Activated CD8-positive, alpha-beta memory T cell treated with anti-CD3 and anti-CD28 coated beads for 36 hours (primary cell): Measurements from ENCODE around the gene RGMA. TPM values are rescaled to one million over a fixed set of nuclear protein-coding genes. Genes with fewer than 3 reads are reported as not detected.
"Not testable (repeated sequence)": the region's sequence is repeated elsewhere in the genome, so short reads cannot be mapped to it uniquely, and the experiment has no call there.

Experiments
- CTCF ChIA-PET: fragments of 350-600 bp; sonication (Branson Sonifier 250); formaldehyde crosslinking; loops from one replicate; lab custom pipeline; 2021; ENCODE audit warnings: antibody characterized with exemption; lab: Charles Lee
- POLR2A ChIA-PET: fragments of 350-600 bp; sonication (Branson Sonifier 250); formaldehyde crosslinking; loops from one replicate; lab custom pipeline; 2021; ENCODE audit warnings: antibody characterized with exemption; lab: Charles Lee
- total RNA-seq, 2 experiments: library from RNA; stranded (reverse); gene quantifications; one replicate each; pipeline ENCODE4 v1.2.3, GENCODE V29; 2021

The RGMA gene
- total RNA-seq, 2 experiments from 2014 or later: not detected

DNA sequence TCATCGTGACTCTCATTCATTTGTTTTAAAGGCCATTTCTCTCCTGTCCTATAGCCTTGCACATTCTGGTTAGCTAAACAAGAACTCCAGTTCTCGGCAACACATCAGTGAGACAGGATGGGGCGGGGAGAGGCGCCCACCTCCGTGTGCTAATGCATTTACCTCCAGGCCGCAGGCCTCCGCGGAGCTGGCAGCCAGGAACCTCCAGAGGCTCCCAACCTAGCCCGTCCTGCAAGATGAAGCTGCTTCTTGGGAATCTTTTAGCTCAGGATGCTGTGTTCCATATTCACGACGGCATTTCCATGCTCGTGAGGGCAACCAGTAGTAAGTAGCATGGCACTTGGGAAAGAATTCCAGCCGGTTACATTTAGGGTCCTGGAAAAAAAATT, 47.9 kb downstream of the RGMA start:
- ChIA-PET POLR2A (interaction anchor here (0.6 kb wide), 1 partner anchor 299 kb away, joined by 3 read pairs; no protein-coding TSS in a partner anchor), CTCF (no interaction called here)

DNA sequence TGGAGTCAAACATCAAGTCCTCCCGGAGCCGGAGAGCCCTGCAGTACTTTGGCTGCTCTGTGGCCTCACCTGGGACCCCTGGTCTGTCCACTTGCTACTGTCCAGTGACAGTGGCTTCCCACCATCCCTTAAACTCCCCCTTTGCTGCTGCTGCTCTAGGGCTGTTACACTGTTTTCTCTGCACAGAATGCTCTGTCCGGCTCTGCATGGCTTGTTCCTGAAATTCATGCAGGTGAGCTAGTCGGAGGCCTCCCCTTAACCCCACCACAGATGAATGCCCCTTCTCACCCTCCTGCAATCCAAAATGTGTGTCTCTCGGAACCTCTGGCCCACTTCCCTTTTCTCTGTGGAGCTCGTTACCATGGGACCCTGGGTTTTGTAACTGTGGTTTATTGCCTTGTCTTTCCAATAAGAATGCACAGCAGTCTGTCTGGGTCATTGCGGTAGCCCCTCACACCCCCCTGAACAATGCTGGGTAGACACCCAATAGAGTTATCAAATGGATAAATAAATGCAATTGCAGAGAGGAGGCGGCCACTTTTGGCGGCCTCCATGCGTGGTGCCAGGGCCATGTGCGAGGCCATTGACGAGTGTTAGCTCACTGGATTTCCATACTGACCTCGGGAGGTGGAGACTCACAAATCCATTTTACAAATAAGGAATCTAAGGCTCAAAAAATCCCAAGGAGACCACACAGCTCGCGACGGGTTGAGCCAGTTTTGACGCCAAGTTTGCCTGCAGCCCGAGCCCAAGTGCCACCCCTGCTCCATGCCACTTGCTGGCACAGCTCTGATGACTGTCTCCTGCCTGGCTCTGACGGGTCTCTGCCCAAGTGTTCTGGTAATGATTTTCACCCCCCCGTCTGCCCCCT, 48.5 kb downstream of the RGMA start:
- POLR2A ChIA-PET: interaction anchor here (0.6 kb wide), 1 partner anchor 298 kb away, joined by 3 read pairs; no protein-coding TSS in a partner anchor

DNA sequence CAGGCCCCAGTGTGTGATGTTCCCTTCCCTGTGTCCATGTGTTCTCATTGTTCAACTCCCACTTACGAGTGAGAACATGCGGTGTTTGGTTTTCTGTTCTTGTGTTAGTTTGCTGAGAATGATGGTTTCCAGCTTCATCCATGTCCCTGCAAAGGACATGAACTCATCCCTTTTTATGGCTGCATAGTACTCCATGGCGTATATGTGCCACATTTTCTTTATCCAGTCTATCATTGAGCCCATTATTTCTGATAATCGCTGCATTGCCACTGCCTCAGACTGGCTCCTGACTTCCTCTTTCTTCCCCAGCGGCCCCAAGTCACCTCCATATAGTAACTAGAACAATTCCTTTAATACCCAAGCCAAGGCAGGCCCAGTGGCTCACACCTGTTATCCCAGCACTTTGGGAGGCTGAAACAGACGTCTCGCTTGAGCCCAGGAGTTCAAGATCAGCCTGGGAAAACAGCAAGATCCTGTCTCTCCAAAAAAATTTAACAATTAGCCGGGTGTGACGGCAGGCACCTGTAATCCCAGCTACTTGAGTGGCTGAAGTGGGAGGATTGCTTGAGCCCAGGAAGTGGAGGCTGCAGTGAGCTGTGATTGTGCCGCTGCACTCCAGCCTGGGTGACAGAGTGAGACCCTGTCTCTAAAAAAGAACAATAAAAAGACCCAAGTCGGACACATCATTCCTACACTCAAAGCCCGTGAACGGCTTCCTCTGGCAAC, 49.3 kb downstream of the RGMA start:
- POLR2A ChIA-PET, CTCF ChIA-PET: not testable (repeated sequence)

More for the DNA sequence above, 48.5 kb downstream of the RGMA start:
- CTCF ChIA-PET: interaction anchor here (0.7 kb wide), 1 partner anchor 9 kb away, joined by 3 read pairs; no protein-coding TSS in a partner anchor

DNA sequence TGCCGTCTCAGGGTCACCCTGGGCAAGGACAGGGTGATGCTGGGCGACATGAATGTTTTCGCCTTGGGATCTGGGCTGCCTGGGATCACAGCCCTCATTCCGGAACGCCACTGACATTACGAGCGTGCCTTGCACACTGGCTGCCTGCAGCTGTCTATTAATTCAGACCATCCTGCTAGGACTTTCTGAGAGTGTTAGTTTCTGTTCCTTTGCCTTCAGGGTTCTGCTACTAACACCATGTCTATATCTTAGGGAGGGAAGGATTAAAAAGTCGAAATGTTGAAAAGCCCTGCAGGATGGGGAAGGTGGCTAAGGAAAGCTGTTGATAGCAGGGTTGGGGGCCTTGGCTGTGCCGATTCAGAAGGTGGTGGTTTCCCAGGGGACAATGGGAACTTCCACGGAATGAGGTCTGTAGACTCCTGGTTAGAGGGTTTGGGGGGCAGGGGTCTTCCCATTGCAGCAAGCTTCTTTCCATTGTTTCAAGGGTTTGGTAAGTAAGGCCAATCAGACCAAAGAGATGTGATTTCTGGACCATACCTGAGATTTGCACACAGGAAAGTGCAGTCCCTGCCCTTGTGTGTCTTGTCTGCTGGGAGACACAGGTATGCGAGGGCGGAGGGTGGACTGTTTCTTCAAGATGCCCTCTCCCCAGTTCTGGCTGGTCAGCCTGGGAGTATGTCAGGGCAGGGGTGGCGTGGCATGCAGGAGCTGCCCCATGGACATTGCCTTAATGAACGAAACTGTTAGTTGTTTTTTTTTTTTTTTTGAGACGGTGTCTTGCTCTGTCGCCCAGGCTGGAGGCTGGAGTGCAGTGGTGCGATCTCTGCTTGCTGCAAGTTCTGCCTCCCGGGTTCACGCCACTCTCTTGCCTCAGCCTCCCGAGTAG, 50.9 kb downstream of the RGMA start:
- ChIA-PET CTCF (no interaction called here), POLR2A (interaction anchor here (0.7 kb wide), 1 partner anchor 62 kb away, joined by 7 read pairs; no protein-coding TSS in a partner anchor)

DNA sequence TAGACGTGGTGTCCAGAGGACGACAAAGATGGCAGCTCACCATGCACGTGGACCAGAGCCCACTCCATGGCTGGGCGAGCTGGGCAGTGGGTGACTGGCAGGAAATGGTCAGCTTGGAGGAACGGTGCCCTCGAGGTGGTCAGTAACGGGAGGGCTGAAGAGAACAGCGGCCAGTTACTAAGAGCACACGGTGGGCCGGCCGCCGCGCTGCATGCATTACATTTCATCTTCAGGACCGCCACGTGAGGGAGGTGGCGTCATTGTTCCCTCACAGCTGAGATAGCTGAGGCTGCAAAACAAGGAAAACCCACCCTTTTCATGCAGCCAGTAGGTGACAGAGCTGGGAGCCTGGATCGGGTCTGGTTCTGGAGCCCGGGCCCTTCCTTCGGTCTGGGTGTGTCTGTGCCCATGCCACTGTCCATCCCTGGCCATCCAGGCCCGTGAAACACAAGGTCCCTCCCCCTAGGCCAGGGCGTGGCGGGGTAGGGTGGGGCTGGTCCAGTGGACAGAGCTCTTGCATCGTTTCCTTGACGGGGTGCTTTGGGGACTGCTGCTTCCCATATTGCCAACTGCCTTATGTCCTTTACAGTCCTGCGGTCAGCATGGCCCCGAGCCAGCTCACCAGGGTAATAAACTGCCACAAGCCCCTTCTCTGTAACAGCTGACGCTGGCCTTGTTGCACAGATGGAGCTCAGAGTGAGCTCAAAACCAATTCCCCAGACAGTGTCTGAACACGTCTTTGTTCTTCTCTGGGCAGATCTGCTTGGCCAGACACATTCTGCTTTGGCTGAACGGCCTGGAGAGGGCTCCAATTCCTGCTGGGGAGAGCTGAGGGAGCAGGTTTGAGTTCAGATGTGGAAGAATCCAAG, 51.8 kb downstream of the RGMA start:
- POLR2A ChIA-PET: no interaction called here
- CTCF ChIA-PET: no interaction called here

DNA sequence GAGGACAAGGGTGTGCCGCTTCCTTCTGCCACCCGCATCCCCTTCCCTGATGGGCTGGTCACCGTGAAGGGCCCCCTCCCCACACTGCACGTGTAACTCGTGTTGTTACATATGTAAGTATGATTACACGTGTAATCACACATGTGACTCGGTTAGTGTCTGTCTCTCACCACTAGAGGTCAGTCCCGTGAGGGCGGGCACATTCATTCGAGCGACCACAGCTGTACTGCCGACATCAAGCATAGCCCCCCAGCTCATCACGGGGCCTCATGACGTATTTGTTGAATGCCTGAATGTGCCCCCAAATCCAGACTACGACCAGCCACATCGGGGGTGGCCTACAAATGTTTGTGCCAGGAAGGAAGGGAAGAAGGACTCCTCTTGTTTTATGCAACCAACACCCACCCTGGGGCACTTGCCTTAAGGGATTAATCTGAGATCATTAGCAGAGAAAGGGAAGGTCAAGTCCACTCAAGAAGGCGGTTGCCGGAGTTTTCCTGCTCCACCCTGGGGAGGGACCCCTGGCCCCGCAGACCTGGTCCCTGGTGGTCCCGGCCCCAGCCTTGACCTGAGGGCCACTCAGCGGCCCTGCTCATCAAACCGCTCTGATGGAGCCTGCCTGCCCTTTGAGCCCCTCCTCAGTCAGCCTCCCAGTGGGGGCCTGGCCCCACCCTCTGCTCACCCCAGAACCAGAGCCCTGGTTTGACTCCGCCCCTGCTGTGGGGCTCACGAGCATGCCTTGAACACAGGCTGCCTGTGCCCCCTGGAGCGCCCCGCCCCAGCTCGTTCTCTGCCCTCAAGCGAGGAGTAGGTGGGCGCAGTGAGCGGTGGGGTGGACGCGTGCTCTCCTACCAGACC, 52.8 kb downstream of the RGMA start:
- ChIA-PET CTCF (interaction anchor here (0.7 to 1.4 kb wide), 7 partner anchors 10 to 239 kb away, joined by 3 to 6 read pairs (median 3); no protein-coding TSS in a partner anchor), POLR2A (no interaction called here)

DNA sequence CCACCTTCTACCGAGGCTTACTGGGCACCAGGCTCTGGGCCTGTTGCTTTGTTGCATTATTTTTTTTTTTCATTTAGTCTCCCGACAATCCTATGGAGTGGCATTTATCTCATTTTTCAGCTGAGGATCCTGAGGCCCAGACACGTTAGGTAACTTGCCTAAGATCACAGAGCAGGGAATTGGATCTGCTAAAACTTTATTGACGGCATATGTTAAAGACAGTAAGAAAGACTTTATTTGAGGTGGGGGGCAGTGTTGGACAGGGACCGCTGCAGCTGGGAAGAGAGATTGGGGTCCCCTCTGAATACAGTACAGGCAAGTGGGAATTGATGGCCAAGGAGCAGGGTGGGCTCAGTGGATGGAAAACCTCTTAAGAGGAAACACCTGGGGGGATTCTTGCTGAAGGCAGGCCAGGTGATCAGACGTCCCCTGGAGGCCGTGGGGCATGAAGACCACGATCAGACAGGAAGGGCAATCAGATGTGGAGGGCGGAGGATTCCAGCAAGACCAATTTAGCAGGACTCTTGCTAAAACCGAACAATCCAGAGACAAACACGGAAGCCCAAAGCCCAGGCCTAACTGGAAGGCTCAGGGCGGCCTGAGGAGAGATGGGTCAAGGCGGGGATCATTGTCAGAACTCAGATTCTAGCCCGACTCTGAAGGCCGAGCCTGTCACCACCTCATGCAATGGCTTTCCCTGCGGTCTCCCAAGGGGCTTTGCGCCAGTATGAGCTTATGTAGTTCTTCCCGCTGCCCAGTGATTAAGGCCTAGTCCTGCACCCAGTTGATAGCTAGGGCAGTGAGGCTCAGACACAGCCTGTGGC, 53.7 kb downstream of the RGMA start:
- POLR2A ChIA-PET: no interaction called here
- CTCF ChIA-PET: interaction anchor here (0.5 to 1.4 kb wide), 7 partner anchors 9 to 1085 kb away, joined by 3 to 6 read pairs (median 3); no protein-coding TSS in a partner anchor

DNA sequence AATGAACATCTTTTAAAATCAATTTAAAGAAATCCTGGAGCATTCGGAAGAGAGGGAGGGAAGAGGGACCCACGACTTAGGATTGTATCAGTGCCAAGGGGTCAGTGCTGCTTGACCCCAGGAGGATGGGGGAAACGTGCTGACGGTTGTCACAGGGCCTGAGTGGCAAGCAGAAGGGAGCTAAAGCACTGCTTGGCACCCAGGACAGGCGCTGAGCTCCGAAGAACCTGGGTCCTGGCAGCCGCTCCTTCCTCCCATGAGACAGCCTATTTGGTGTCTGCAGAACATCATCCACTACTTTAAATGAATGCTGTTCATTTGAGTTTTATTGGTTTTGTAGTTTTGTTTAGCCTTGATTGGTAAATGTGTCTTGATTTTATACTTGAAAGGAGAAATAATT, 54.5 kb downstream of the RGMA start:
- CTCF ChIA-PET: interaction anchor here (0.5 to 1.3 kb wide), 3 partner anchors 8 to 1085 kb away, joined by 3 to 5 read pairs (median 3); no protein-coding TSS in a partner anchor
- POLR2A ChIA-PET: no interaction called here

DNA sequence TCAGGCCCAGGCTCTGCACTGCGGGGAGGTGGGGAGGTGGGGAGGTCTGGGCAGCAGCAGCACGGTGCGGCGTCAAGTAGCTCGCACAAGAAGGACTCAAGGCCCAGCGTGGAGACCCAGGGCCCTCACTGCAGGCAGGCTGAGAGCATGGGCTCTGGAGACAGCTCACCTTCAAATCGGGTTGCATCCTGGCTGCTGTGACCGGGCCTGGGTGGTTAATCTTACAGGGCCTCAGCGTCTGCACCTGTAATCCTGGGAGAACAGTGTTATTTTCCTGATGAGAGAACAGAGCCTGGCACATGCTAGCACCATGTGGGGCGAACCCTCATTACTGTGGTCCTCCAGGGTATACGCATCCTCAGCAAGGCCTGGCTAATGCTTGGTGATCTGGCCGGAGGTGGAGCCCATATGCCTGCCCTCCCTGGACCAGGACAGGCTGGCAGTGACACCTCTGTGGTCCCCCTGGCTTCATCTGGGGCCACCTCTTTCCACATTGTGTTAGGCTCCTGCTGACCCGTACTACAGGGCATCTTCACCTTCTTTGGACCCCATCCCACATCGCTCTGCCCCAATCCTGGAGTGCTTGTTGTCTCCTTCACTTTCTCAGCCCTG, 55.5 kb downstream of the RGMA start:
- CTCF ChIA-PET: no interaction called here
- POLR2A ChIA-PET: no interaction called here

DNA sequence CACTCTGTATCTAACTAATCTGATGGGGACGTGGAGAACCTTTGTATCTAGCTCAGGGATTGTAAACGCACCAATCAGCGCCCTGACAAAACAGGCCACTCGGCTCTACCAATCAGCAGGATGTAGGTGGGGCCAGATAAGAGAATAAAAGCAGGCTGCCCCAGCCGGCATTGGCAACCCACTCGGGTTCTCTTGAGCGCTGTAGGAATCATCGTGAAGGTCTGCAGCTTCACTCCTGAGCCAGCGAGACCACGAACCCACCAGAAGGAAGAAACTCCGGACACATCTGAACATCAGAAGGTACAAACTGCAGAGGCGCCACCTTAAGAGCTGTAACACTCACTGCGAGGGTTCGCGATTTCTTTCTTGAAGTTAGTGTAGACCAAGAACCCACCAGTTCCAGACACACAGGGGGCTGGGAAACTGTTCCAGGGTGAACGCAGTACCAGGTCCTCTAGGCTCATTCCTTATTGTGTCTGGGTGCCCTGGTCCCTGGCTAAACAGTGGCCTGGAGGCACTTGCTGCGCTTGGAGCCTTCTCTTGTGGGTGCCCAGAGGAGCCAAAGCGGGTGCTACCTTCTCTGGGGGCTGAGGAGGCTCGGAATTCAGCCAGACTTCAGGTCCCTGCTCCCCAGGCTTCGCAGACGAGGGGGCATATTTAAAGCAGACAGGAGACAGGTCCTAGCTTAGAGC, 56.4 kb downstream of the RGMA start:
- POLR2A ChIA-PET, CTCF ChIA-PET: not testable (repeated sequence)

DNA sequence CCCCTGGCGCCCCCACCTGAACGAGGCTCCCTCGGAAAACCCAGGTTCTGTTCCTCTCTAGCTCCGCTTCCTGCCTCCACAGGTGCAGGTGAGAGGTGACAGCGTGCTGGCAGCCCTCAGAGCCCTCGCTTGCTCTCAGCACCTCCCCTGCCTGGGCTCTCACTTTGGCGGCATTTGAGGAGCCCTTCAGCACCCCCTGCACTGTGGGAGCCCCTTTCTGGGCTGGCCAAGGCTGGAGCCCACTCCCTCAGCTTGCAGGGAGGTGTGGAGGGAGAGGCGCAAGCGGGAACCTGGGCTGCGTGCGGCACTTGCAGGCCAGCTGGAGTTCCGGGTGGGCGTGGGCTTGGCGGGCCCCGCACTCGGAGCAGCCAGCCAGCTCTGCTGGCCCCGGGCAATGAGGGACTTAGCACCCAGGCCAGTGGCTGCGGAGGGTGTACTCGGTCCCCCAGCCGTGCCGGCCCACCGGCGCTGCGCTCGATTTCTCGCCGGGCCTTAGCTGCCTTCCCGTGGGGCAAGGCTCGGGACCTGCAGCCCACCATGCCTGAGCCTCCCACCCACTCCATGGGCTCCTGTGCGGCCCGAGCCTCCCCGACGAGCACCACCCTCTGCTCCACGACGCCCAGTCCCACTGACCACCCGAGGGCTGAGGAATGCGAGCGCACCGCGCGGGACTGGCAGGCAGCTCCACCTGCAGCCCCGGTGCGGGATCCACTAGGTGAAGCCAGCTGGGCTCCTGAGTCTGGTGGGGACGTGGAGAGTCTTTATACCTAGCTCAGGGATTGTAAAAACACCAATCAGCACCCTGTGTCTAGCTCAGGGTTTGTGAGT, 57.2 kb downstream of the RGMA start:
- POLR2A ChIA-PET: not testable (repeated sequence)

DNA sequence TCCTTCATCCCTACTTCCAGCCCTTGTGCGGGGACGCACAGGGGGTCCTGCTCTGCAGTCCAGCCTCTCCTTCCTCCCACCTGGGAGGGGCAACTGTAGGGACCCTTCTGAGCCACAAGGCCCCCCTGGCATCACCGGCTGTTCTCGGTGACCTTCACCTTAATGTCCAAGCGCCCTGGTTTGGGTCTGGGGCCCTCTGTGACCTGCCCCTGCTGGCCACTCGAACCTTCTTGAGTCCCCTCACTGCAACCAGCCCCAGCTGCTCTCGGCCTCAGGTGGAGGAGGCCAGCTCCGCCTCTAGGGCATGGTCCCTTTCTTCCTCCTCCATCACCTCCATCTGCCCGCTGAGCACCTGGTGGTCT, 57.9 kb downstream of the RGMA start:
- POLR2A ChIA-PET: no interaction called here
- CTCF ChIA-PET: interaction anchor here (0.9 to 2.8 kb wide), 3 partner anchors 10 to 1089 kb away, joined by 3 to 13 read pairs (median 3); no protein-coding TSS in a partner anchor

More for the DNA sequence above, 57.2 kb downstream of the RGMA start:
- CTCF ChIA-PET: interaction anchor here (1.1 to 2.8 kb wide), 2 partner anchors 9 to 1088 kb away, joined by 3 to 13 read pairs; no protein-coding TSS in a partner anchor

DNA sequence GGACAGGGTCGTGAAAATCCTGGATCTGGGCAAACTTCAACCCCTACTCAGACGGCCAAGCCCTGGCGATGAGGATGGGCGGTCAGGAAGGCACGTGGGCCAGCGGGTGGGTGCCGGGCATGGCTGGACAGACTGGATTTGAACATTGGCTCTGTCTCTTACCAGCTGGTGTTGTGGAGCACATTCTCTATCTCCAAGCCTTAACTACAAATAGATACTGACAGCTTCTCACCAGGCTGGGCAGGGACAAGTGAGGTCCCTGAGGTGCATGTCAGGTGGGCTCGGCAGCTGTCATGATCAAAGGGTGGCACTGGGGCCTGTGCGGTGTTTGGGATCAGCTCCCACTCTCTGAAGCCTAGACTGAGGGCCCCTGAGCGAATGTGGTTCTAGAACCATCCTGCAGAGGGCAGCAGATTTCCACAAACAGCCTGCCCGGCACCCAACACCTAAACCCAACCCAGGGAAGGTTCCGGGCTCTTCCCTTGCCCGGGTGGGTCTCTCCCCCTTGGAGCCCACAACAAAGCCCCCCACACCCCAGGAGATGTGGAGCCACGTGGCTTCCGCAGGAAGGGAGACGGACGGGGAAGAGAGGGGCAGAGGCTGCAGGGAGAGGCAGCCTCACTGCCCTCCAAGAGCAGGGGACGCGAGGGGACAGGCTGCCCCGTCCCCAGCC, 58.4 kb downstream of the RGMA start:
- ChIA-PET POLR2A (no interaction called here), CTCF (interaction anchor here (0.6 to 2.8 kb wide), 14 partner anchors 9 to 1089 kb away, joined by 3 to 13 read pairs (median 3); no protein-coding TSS in a partner anchor)
